GM12891 (cell line): Measurements from ENCODE around the gene MALSU1.

Source experiments
- POLR2A ChIP-seq: IDR thresholded peaks from 2 replicates; pipeline ENCODE4 v1.6.1; 2011; ENCODE audit warnings: low read depth, low read length, control low read depth
- POLR2AphosphoS5 ChIP-seq: IDR thresholded peaks from 2 replicates; pipeline ENCODE4 v1.6.1; 2011; ENCODE audit warnings: low read depth, low read length, control low read depth
- POU2F2 ChIP-seq: IDR thresholded peaks from 2 replicates; pipeline ENCODE4 v1.6.1; 2011; ENCODE audit warnings: low read depth, mild to moderate bottlenecking, control low read depth, low read length, moderate library complexity

GRCh38 chr7:23261843-23262452, 37.2 kb upstream of the MALSU1 start:
- TF ChIP-seq POLR2A = no peak
- TF ChIP-seq POLR2AphosphoS5 = no peak
- TF ChIP-seq POU2F2 = no peak
